IMR-90 (cell line): ENCODE data around the gene NFKBIA. TPM values are rescaled to one million over a fixed set of nuclear protein-coding genes. Genes with fewer than 3 reads are reported as not detected.

ENCODE experiments used
- ATAC-seq: fragments of 200-7000 bp; cut with Tn5 transposase; 2 replicates; pipeline ENCODE4 v1.9.1; 2020; ENCODE audit warnings: low read depth, mild to moderate bottlenecking, moderate library complexity
- BruUV-seq: library from RNA; stranded (reverse); fragments of 400-500 nt; replicated peaks from 2 replicates; lab custom pipeline; 2021; lab: Mats Ljungman, UMichigan
- CTCF ChIA-PET: fragments of 300-600 bp; formaldehyde crosslinking; extraction: SDS; loops from one replicate; lab custom pipeline; 2021; ENCODE audit warnings: antibody characterized with exemption; lab: Yijun Ruan, JAX
- POLR2A ChIA-PET: fragments of 300-600 bp; sonication (Branson Sonifier 250); formaldehyde crosslinking; loops from one replicate; lab custom pipeline; 2022; ENCODE audit warnings: antibody characterized with exemption; ENCODE audit not compliant: unreplicated experiment; lab: Charles Lee
- DNase-seq: peaks from one replicate; pipeline ENCODE4 v3.0.0; 2013
- H2AFZ ChIP-seq: replicated peaks from 2 replicates; pipeline ENCODE3; 2013; ENCODE audit warnings: low read length, mild to moderate bottlenecking; ENCODE audit not compliant: poor library complexity
- H2AK5ac ChIP-seq: 2 replicates; pipeline ENCODE4 v1.6.1; 2013; ENCODE audit warnings: low read depth, low read length, inconsistent platforms
- H2AK9ac ChIP-seq: replicated peaks from 2 replicates; pipeline ENCODE3; 2013; ENCODE audit warnings: mild to moderate bottlenecking, low read depth, low read length, moderate library complexity; ENCODE audit not compliant: poor library complexity
- H2BK120ac ChIP-seq: 2 replicates; pipeline ENCODE4 v1.6.1; 2013; ENCODE audit warnings: low read depth, low read length, inconsistent platforms
- H2BK15ac ChIP-seq: 3 replicates; pipeline ENCODE4 v1.6.1; 2013; ENCODE audit warnings: low read depth, low read length, inconsistent platforms
- H2BK20ac ChIP-seq: 2 replicates; pipeline ENCODE4 v1.6.1; 2013; ENCODE audit warnings: low read depth, mild to moderate bottlenecking, inconsistent platforms, low read length, moderate library complexity
- H2BK5ac ChIP-seq: 2 replicates; pipeline ENCODE4 v1.6.1; 2013; ENCODE audit warnings: mild to moderate bottlenecking, low read depth, low read length, inconsistent platforms; ENCODE audit not compliant: poor library complexity, severe bottlenecking
- H3K14ac ChIP-seq: replicated peaks from 2 replicates; pipeline ENCODE4 v1.6.1; 2013; ENCODE audit warnings: low read depth, low read length, inconsistent platforms
- H3K18ac ChIP-seq: 2 replicates; pipeline ENCODE4 v1.6.1; 2013; ENCODE audit warnings: low read depth, low read length, control low read depth
- H3K23ac ChIP-seq: 2 replicates; pipeline ENCODE4 v1.6.1; 2013; ENCODE audit warnings: low read depth, low read length, inconsistent platforms
- H3K27ac ChIP-seq: 2 replicates; pipeline ENCODE4 v1.5.1; 2013; ENCODE audit warnings: mild to moderate bottlenecking, control low read depth, low read length; ENCODE audit not compliant: insufficient read depth
- H3K27me3 ChIP-seq: 2 replicates; pipeline ENCODE4 v1.6.1; 2013; ENCODE audit warnings: low read length; ENCODE audit not compliant: control insufficient read depth, insufficient read depth
- H3K36me3 ChIP-seq: 2 replicates; pipeline ENCODE4 v1.6.1; 2013; ENCODE audit warnings: low read length, mixed read lengths; ENCODE audit not compliant: control insufficient read depth, insufficient read depth
- H3K4ac ChIP-seq: 2 replicates; pipeline ENCODE4 v1.6.1; 2013; ENCODE audit warnings: low read depth, low read length, inconsistent platforms
- H3K4me1 ChIP-seq: 2 replicates; pipeline ENCODE4 v1.6.1; 2013; ENCODE audit warnings: low read length, mixed read lengths; ENCODE audit not compliant: control insufficient read depth, insufficient read depth
- H3K4me2 ChIP-seq: 2 replicates; pipeline ENCODE4 v1.6.1; 2013; ENCODE audit warnings: low read depth, mild to moderate bottlenecking, control low read depth, low read length, moderate library complexity
- H3K4me3 ChIP-seq: 2 replicates; pipeline ENCODE4 v1.5.1; 2013; ENCODE audit warnings: low read depth, mild to moderate bottlenecking, control low read depth, low read length, moderate library complexity; ENCODE audit not compliant: insufficient read depth
- H3K56ac ChIP-seq: 2 replicates; pipeline ENCODE4 v1.6.1; 2013; ENCODE audit warnings: low read length, inconsistent platforms; ENCODE audit not compliant: insufficient read depth; ENCODE audit errors: extremely low read depth
- H3K79me1 ChIP-seq, 2 experiments: 2 replicates each; pipeline ENCODE4 v1.6.1; 2013; ENCODE audit warnings: low read length in 2 of 2, inconsistent platforms in 1 of 2, low read depth in 1 of 2
- H3K9ac ChIP-seq: 2 replicates; pipeline ENCODE4 v1.6.1; 2013; ENCODE audit warnings: low read depth, low read length, control low read depth
- H3K9me1 ChIP-seq: 2 replicates; pipeline ENCODE4 v1.6.1; 2013; ENCODE audit warnings: low read length, inconsistent platforms; ENCODE audit not compliant: insufficient read depth
- H3K9me3 ChIP-seq: 2 replicates; pipeline ENCODE4 v1.6.1; 2013; ENCODE audit warnings: low read length; ENCODE audit not compliant: control insufficient read depth, insufficient read depth
- H4K20me1 ChIP-seq: 2 replicates; pipeline ENCODE4 v1.6.1; 2013; ENCODE audit warnings: low read length, inconsistent platforms; ENCODE audit not compliant: insufficient read depth
- H4K5ac ChIP-seq: 2 replicates; pipeline ENCODE4 v1.6.1; 2013; ENCODE audit warnings: mild to moderate bottlenecking, low read depth, low read length, control low read depth
- H4K8ac ChIP-seq, 2 experiments: 2 replicates each; pipeline ENCODE4 v1.6.1; 2013; ENCODE audit warnings: low read depth in 2 of 2, low read length in 2 of 2, control low read depth in 1 of 2, inconsistent platforms in 1 of 2
- H4K91ac ChIP-seq: 2 replicates; pipeline ENCODE4 v1.6.1; 2013; ENCODE audit warnings: low read depth, low read length, inconsistent platforms; ENCODE audit not compliant: insufficient read depth
- BHLHE40 ChIP-seq: fragments of 150-350 bp; IDR thresholded peaks from 2 replicates; pipeline ENCODE4 v1.6.1; 2016; ENCODE audit warnings: mild to moderate bottlenecking, low read depth, low read length
- CEBPB ChIP-seq: IDR thresholded peaks from 2 replicates; pipeline ENCODE4 v1.6.1; 2012; ENCODE audit warnings: low read depth, low read length, improper control_type of control experiment
- CHD1 ChIP-seq: IDR thresholded peaks from 2 replicates; pipeline ENCODE4 v1.6.1; 2012; ENCODE audit warnings: low read depth, low read length, improper control_type of control experiment
- FOS ChIP-seq: fragments of 150-350 bp; IDR thresholded peaks from 2 replicates; pipeline ENCODE4 v1.6.1; 2016; ENCODE audit warnings: low read depth, low read length
- MAFK ChIP-seq: IDR thresholded peaks from 2 replicates; pipeline ENCODE4 v1.6.1; 2012; ENCODE audit warnings: low read depth, low read length, improper control_type of control experiment
- MAZ ChIP-seq: IDR thresholded peaks from 2 replicates; pipeline ENCODE4 v1.6.1; 2012; ENCODE audit warnings: low read depth, mild to moderate bottlenecking, low read length, improper control_type of control experiment, moderate library complexity, borderline replicate concordance
- MXI1 ChIP-seq: IDR thresholded peaks from 2 replicates; pipeline ENCODE4 v1.6.1; 2012; ENCODE audit warnings: low read depth, mild to moderate bottlenecking, low read length, moderate library complexity, borderline replicate concordance
- NFE2L2 ChIP-seq: fragments of 150-350 bp; IDR thresholded peaks from 2 replicates; pipeline ENCODE4 v1.6.1; 2016; ENCODE audit warnings: low read depth, mild to moderate bottlenecking, low read length
- POLR2A ChIP-seq: IDR thresholded peaks from 2 replicates; pipeline ENCODE4 v1.6.1; 2012; ENCODE audit warnings: mild to moderate bottlenecking, low read depth, low read length
- RAD21 ChIP-seq: IDR thresholded peaks from 2 replicates; pipeline ENCODE4 v1.6.1; 2012; ENCODE audit warnings: low read length, improper control_type of control experiment
- RCOR1 ChIP-seq: IDR thresholded peaks from 2 replicates; pipeline ENCODE4 v1.6.1; 2012; ENCODE audit warnings: mild to moderate bottlenecking, low read length, improper control_type of control experiment; ENCODE audit not compliant: insufficient replicate concordance
- RFX5 ChIP-seq: IDR thresholded peaks from 2 replicates; pipeline ENCODE4 v1.8.0; 2012; ENCODE audit warnings: low read depth, mild to moderate bottlenecking, low read length, moderate library complexity
- SMC3 ChIP-seq: fragments of 150-350 bp; IDR thresholded peaks from 2 replicates; pipeline ENCODE4 v1.6.1; 2016; ENCODE audit warnings: low read depth, mild to moderate bottlenecking, antibody characterized with exemption, low read length, moderate library complexity
- USF2 ChIP-seq: fragments of 150-350 bp; IDR thresholded peaks from 2 replicates; pipeline ENCODE4 v1.6.1; 2017; ENCODE audit warnings: mild to moderate bottlenecking, antibody characterized with exemption, low read length, low read depth
- WGBS, 2 experiments: methylation state at CpG; one replicate each; pipeline versions ENCODE4 v1.1.5 to v1.1.7; 2013; ENCODE audit warnings: missing lambda C conversion rate in 2 of 2; ENCODE audit not compliant: insufficient read length in 1 of 2; ENCODE audit errors: extremely low coverage in 2 of 2; 5-methylcytosine and 5-hydroxymethylcytosine counted together
- dilution Hi-C: fragments of 300-500 bp; cut with HindIII; formaldehyde crosslinking; loops from one replicate; pipeline ENCODE4 v1.14.3; 2018; ENCODE audit warnings: low sequenced_read_pairs; ENCODE audit not compliant: unreplicated experiment
- in situ Hi-C: fragments of 300-500 bp; cut with MboI; formaldehyde crosslinking; loops from 3 replicates; pipeline ENCODE4 v1.14.3; 2019; ENCODE audit warnings: low sequenced_read_pairs, inconsistent platforms, mixed read lengths
- intact Hi-C: fragments of 100-400 bp; cut with micrococcal nuclease; formaldehyde crosslinking; loops from 2 replicates; pipeline ENCODE4 v1.10.0; 2022
- polyA plus RNA-seq, 3 experiments: library from polyadenylated mRNA; depleted of rRNA; stranded (reverse); fragments of >200 nt; gene quantifications; 2 replicates each; pipeline ENCODE4 v1.2.3, GENCODE V29; 2012; ENCODE audit warnings: low replicate concordance in 1 of 3
- total RNA-seq: library from RNA; depleted of rRNA; stranded (reverse); fragments of >200 nt; gene quantifications from 2 replicates; pipeline ENCODE4 v1.2.3, GENCODE V29; 2012
- TF ChIP-seq, protein P1 (sequence below): fragments of 150-350 bp; IDR thresholded peaks from 2 replicates; pipeline ENCODE4 v1.6.1; 2016; ENCODE audit warnings: low read depth, mild to moderate bottlenecking, low read length, moderate library complexity, borderline replicate concordance
- TF ChIP-seq, protein P2 (sequence below): conservative IDR thresholded peaks from 2 replicates; pipeline ENCODE4 v1.5.1; 2012; ENCODE audit warnings: mild to moderate bottlenecking, low read depth, low read length, improper control_type of control experiment

The NFKBIA gene
- total and polyA plus RNA-seq, 2 of the 4 experiments (the other 2 are of a cell fraction) = 71.1 to 97.1 TPM

- ATAC-seq = no peak
- in situ Hi-C loops (no loop called here), intact Hi-C loops (no loop called here), dilution Hi-C loops (no loop called here)
- no peak overlapping the region for H2BK20ac ChIP-seq
- no peaks in the 10 kb centered on the region for H3K9me3 ChIP-seq
- ChIA-PET CTCF (interaction anchor here (0.6 kb wide), 1 partner anchor 18 kb away, joined by 3 read pairs; no protein-coding TSS in a partner anchor), POLR2A (no interaction called here)
- no peak overlapping the region for H3K4ac ChIP-seq
- H3K23ac ChIP-seq = no peak overlapping the region
- H4K20me1 ChIP-seq = peaks cover 27% of the 10 kb centered on the region
- TF ChIP-seq RAD21 (no peak), SMC3 (no peak), USF2 (no peak), MAZ (no peak), FOS (no peak), POLR2A (no peak), RFX5 (no peak), CHD1 (no peak), NFE2L2 (no peak), MXI1 (no peak), CEBPB (no peak), MAFK (no peak), RCOR1 (no peak), BHLHE40 (no peak)
- TF ChIP-seq, protein P1, sequence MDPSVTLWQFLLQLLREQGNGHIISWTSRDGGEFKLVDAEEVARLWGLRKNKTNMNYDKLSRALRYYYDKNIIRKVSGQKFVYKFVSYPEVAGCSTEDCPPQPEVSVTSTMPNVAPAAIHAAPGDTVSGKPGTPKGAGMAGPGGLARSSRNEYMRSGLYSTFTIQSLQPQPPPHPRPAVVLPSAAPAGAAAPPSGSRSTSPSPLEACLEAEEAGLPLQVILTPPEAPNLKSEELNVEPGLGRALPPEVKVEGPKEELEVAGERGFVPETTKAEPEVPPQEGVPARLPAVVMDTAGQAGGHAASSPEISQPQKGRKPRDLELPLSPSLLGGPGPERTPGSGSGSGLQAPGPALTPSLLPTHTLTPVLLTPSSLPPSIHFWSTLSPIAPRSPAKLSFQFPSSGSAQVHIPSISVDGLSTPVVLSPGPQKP = no peak
- TF ChIP-seq, protein P2, sequence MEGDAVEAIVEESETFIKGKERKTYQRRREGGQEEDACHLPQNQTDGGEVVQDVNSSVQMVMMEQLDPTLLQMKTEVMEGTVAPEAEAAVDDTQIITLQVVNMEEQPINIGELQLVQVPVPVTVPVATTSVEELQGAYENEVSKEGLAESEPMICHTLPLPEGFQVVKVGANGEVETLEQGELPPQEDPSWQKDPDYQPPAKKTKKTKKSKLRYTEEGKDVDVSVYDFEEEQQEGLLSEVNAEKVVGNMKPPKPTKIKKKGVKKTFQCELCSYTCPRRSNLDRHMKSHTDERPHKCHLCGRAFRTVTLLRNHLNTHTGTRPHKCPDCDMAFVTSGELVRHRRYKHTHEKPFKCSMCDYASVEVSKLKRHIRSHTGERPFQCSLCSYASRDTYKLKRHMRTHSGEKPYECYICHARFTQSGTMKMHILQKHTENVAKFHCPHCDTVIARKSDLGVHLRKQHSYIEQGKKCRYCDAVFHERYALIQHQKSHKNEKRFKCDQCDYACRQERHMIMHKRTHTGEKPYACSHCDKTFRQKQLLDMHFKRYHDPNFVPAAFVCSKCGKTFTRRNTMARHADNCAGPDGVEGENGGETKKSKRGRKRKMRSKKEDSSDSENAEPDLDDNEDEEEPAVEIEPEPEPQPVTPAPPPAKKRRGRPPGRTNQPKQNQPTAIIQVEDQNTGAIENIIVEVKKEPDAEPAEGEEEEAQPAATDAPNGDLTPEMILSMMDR = no peak
- WGBS, 2 experiments = no CpG with 5 or more reads among the region's 4 CpGs
- peaks cover 20 to 27% of the 10 kb centered on the region in 2 experiments for H3K79me1 ChIP-seq
- H3K4me3 ChIP-seq = no peak overlapping the region
- H3K56ac ChIP-seq = no peak overlapping the region
- H3K4me1 ChIP-seq = peaks cover 16% of the 10 kb centered on the region
- no peak for DNase-seq
- peak overlapping the region; percentile 8; the same call in 1 of the 2 replicates for H4K5ac ChIP-seq
- H3K18ac ChIP-seq = peak overlapping the region; percentile 22; the same call in 1 of the 2 replicates
- H3K9ac ChIP-seq = no peak overlapping the region
- BruUV-seq = no TSS peak
- H3K9me1 ChIP-seq = peaks cover 19% of the 10 kb centered on the region
- no peak overlapping the region for H2AFZ ChIP-seq
- no peak overlapping the region for H2BK15ac ChIP-seq
- no peak overlapping the region for H4K91ac ChIP-seq
- H3K27me3 ChIP-seq = no peaks in the 10 kb centered on the region
- H2AK5ac ChIP-seq = no peak overlapping the region
- H3K4me2 ChIP-seq = no peak overlapping the region
- no peak overlapping the region for H3K14ac ChIP-seq
- H2BK120ac ChIP-seq = no peak overlapping the region
- no peak overlapping the region for H4K8ac ChIP-seq
- no peak overlapping the region for H2AK9ac ChIP-seq
- H3K27ac ChIP-seq = no peak overlapping the region
- peak overlapping the region; percentile 24 for H2BK5ac ChIP-seq
- H3K36me3 ChIP-seq = peaks cover 22% of the 10 kb centered on the region
These were observed 6.4 kb downstream of the NFKBIA start for GRCh38 chr14:35398071-35398584.
